ENCODE data around the gene ABCA13.

ABCA13 gene

GRCh38 chr7:48242846-48243245 lies 71.6 kb downstream of the ABCA13 start:
- DNase-seq (ENCODE audit: low spot score): no peak

- DNase-seq (ENCODE audit: low spot score): no peak
These were observed 73.6 kb downstream of the ABCA13 start for GRCh38 chr7:48244864-48245271.

- no peak for DNase-seq (ENCODE audit: low spot score)
These were observed 74.7 kb downstream of the ABCA13 start for GRCh38 chr7:48245751-48246472.

- no peak for DNase-seq (ENCODE audit: low spot score)
These were observed 77.9 kb downstream of the ABCA13 start for GRCh38 chr7:48249166-48249565.

GRCh38 chr7:48250441-48250951 lies 79.2 kb downstream of the ABCA13 start:
- peak; percentile 36 for DNase-seq (ENCODE audit: low spot score)

- DNase-seq (ENCODE audit: low spot score): no peak
These were observed 80.5 kb downstream of the ABCA13 start for GRCh38 chr7:48251766-48252165.

- DNase-seq (ENCODE audit: low spot score): no peak
These were observed 81.7 kb downstream of the ABCA13 start for GRCh38 chr7:48252995-48253394.

GRCh38 chr7:48255046-48255445 lies 83.8 kb downstream of the ABCA13 start:
- DNase-seq (ENCODE audit: low spot score): peak; percentile 40

GRCh38 chr7:48259463-48260280 lies 88.4 kb downstream of the ABCA13 start:
- no peak for DNase-seq (ENCODE audit: low spot score)

- no peak for DNase-seq (ENCODE audit: low spot score)
These were observed 90.4 kb downstream of the ABCA13 start for GRCh38 chr7:48261696-48262095.

- no peak for DNase-seq (ENCODE audit: low spot score)
These were observed 91.5 kb downstream of the ABCA13 start for GRCh38 chr7:48262606-48263310.

- DNase-seq (ENCODE audit: low spot score): no peak
These were observed 92.0 kb downstream of the ABCA13 start for GRCh38 chr7:48263311-48263650.

GRCh38 chr7:48269066-48269465 lies 97.8 kb downstream of the ABCA13 start:
- DNase-seq (ENCODE audit: low spot score): no peak

- DNase-seq (ENCODE audit: low spot score): peak; percentile 30
These were observed 103.4 kb downstream of the ABCA13 start for GRCh38 chr7:48274662-48275061.

- DNase-seq (ENCODE audit: low spot score): no peak
These were observed 108.2 kb downstream of the ABCA13 start for GRCh38 chr7:48279420-48279819.

- DNase-seq (ENCODE audit: low spot score): no peak
These were observed 108.8 kb downstream of the ABCA13 start for GRCh38 chr7:48280100-48280499.

GRCh38 chr7:48285373-48285772 lies 114.1 kb downstream of the ABCA13 start:
- DNase-seq (ENCODE audit: low spot score): peak; percentile 59

GRCh38 chr7:48286836-48287235 lies 115.6 kb downstream of the ABCA13 start:
- DNase-seq (ENCODE audit: low spot score): no peak

GRCh38 chr7:48289656-48290055 lies 118.4 kb downstream of the ABCA13 start:
- no peak for DNase-seq (ENCODE audit: low spot score)

GRCh38 chr7:48292949-48293348 lies 121.7 kb downstream of the ABCA13 start:
- no peak for DNase-seq (ENCODE audit: low spot score)

- no peak for DNase-seq (ENCODE audit: low spot score)
These were observed 124.2 kb downstream of the ABCA13 start for GRCh38 chr7:48295296-48295971.

- DNase-seq (ENCODE audit: low spot score): no peak
These were observed 125.7 kb downstream of the ABCA13 start for GRCh38 chr7:48296966-48297365.

All from kidney tubule cell (primary cell).